GM12874 (cell line): Measurements from ENCODE around the gene SFTPB.

Source experiments
- TF ChIP-seq, protein P1 (sequence below): IDR thresholded peaks from 2 replicates; pipeline ENCODE4 v1.5.1; 2011; ENCODE audit warnings: low read depth, mild to moderate bottlenecking, control low read depth, low read length, moderate library complexity; ENCODE audit not compliant: insufficient read depth

The SFTPB gene

DNA sequence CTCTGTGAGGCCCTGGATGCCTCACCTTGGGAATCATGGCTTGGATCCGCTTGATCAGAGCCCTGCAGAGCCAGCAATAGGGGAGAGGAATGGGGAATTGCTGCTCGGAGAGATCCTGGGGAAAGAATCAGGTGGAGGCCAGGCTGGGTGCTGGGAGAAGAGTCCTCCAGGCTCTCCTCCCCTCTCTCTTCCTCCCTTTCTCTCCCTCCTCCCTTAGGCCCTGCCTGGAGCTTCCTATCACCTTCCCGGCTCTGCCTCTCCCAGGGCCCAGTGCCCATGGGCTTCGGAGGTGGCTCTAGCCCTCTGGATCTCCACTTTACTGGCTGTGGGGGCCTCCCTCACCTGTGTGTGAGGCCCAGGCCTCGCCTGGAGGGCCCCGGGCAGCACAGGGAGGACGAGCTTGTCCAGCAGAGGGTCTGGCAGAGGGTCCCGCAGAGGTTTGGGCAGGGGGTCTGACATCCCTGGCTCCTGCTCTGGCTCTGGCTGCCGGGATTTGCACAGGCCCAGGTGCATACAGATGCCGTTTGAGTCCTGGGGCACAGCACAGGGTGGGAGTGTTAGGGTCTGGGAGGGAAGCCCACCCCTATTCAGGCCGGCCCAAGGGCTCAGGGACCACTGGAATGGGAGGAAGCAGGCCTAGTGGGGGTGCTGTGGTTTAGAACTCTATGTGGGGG, 2.6 kb downstream of the SFTPB start:
- TF ChIP-seq, protein P1, sequence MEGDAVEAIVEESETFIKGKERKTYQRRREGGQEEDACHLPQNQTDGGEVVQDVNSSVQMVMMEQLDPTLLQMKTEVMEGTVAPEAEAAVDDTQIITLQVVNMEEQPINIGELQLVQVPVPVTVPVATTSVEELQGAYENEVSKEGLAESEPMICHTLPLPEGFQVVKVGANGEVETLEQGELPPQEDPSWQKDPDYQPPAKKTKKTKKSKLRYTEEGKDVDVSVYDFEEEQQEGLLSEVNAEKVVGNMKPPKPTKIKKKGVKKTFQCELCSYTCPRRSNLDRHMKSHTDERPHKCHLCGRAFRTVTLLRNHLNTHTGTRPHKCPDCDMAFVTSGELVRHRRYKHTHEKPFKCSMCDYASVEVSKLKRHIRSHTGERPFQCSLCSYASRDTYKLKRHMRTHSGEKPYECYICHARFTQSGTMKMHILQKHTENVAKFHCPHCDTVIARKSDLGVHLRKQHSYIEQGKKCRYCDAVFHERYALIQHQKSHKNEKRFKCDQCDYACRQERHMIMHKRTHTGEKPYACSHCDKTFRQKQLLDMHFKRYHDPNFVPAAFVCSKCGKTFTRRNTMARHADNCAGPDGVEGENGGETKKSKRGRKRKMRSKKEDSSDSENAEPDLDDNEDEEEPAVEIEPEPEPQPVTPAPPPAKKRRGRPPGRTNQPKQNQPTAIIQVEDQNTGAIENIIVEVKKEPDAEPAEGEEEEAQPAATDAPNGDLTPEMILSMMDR = no peak

DNA sequence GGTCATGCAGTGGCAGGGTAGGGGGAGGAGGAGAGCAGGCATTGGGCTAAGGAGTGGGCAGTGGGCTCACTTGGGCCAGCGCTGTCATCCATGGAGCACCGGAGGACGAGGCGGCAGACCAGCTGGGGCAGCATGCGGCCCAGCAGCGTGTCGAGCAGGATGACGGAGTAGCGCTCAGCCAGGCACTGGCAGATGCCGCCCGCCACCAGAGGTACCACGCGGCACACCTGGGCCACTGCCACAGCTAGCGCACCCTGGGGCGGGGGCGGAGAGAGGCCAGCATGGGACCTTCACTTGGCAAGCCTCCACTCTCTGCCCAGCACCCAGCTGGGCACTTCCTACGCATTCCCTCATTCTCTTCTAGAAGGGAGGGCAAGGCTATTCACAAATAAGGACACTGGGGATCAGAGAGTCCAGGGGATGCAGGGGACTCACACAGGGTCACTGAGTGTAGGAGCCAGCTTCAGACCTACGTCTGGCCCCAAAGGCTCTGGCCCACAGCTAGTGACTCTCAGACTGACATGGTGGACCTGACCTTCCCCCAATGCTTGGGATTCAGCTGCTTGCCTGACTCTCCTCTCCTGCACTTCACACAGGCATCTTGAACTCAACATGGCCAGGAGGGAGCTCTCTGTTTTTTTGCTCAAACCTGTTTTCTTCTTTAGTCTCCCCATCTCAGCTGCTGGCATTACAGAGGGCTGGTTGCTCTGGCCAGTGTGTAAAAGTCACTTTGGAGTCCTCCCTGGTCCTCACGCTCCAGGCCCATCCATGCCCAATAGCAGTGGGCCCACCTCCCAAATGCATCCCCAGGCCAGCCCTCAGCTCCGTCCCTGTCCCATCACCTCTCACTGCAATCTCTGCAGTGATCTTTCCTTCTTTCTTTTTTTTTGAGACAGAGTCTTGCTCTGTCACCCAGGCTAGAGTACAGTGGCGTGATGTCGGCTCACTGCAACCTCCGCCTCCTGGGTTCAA, 4.1 kb downstream of the SFTPB start:
- TF ChIP-seq, protein P1 = no peak

DNA sequence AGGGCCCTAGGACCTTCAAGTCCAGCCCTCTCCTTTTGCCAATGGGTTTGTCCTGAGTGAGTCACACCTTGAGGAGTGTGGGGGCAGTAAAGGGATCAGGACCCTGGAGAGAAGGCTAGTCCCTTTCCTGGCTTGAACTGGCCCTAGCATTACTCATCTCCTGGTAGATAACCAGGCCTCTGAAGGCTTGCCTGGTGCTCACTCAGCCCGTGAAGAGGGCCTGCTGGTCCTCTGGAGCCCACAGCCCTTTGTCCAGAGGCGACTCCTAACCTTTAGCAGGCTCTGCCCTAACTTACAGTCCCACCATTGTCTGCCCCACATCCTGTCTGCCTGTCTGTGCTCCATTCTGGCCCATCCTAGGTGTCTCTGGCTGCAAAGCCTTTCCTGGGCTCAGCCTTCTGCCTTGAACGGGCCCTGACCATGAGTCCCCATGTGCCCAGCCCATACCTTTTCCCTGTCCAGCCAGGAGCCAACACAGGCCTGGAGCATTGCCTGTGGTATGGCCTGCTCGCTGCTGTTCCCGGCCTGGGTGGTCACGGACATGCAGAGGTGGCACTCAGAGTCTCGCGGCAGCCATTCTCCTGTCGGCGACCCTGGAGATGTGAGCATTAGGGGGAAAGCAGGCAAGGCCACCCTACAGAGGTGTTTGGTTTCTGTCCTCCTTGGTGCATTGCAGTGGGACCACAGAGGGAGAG, 5.0 kb downstream of the SFTPB start:
- TF ChIP-seq, protein P1 = no peak

DNA sequence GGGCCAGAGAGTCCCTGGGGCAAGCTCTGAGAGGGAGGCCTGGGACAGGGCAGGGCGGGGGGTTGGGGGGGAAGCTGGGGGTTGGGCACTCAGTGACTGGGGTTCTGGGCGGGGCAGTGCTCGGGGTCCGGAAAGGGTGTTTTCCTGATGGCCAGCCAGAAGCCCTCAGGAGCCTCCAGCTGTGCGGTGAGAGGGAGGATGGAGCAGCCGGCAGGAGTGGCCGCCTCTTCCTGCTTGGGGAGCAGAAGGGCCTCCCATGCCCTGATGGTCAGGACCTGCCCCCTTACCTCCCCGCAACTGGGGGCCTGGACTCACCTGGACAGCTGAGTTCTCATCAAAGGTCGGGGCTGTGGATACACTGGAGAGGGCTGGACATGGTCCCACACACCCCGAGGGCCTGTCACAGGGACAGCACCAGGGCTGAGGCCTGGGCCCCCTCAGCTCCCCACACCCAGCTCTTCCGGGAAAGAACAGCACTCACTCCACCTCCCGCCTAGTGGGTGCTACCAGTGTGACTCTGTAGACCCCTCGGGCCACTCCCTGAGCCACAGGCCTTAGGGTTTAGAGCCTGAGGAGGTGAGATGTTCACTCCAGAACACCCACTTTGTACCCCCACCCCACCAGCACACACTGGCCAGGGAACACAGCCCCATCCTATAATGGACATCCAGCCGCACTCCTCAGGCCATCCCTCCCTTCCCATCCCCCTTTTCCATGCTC, 6.7 kb downstream of the SFTPB start:
- TF ChIP-seq, protein P1 = no peak

DNA sequence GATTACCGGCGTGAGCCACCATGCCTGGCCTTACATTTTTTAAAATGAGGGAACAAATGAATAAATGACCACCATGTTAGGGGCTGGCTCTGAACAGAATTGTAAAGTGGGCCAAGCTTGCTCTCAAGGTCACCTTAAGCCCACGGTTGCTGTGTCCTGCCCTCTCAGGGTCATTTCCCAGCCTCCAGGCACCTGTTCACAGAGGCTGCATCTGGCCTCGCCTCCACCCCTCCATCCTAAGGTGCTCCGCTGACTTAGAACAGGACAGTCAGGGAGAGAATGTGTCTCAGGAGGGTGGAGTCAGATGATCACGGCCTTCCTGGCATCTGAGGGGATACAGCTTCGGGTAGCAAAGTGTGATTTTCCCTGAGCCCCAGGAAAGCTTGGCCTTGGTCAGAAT, 7.3 kb downstream of the SFTPB start:
- TF ChIP-seq, protein P1 = no peak

DNA sequence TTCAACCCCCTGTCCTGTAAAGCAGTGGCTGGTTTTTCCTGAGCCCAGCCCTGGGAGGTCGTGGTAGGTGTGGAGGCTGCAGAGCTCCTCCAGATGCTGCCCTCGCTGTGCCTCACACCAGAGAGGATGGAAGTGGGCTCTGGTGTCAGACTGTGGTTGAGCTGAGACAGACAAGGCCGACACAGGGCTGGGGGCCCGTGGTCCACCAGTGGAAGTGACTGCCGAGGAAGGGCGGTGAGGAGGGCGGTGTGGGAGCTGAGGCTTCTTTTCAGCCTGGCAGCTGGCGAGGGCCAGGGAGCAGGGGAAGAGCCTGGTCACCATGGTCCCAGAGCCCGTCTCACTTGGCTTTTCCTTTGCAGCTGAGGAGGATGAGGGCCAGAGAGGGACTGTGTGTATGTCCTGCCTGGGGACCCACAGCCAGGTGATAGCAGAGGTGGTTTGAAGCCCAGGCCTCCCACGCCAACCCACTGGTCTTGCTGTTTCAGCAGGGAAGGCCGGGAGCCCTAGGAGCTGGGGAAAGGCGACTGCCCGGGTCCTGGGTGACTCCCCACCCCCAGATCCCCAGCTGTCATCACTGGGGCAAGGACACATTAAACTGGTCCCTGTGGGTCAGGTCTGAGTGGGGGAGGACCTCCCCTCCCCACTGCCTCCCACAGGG, 8.5 kb downstream of the SFTPB start:
- TF ChIP-seq, protein P1 = no peak
